Hematopoietic multipotent progenitor cell treated with erythropoietin and hydrocortisone succinate and interleukin-3 and kit ligand, for 6 days (in vitro differentiated cells): ENCODE measurements around the gene TGFA.
A peak's percentile ranks its signal among the peaks of the same experiment; 100 is the strongest.

ENCODE experiments used
- DNase-seq: peaks from one replicate; pipeline ENCODE4 v3.0.0-alpha.2; 2015

Gene TGFA

DNA sequence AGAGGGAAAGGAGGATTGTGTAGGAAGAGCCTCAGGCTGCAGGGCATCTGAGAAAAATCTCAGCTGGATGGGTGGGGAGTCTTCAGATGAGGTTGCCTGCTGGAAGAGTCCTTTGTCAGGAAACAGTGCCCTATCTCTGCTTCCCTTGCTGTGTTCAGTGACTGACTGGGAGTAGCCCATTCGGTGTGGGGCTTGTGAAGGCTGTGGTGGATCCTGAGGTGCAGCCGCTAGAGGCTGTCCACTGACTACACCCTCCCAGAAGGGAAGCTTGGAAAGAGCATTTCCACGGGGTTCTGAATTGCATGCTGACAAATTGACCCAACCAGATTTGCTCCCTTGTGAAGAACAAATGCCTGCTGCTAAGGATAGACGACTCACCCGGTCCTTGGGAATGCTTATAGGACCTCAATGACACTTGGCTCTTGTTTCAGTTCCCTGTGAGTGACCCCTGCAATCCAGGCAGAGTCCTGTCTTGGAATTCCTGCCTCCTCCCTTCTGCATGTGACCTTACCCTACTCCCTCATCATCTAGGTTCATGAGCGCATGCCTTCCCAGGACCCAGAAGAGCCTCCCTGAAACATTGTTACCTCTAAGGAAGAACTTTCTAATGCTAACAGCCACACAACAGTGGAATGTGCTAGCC, 142.0 kb downstream of the TGFA start:
- no peak for DNase-seq

DNA sequence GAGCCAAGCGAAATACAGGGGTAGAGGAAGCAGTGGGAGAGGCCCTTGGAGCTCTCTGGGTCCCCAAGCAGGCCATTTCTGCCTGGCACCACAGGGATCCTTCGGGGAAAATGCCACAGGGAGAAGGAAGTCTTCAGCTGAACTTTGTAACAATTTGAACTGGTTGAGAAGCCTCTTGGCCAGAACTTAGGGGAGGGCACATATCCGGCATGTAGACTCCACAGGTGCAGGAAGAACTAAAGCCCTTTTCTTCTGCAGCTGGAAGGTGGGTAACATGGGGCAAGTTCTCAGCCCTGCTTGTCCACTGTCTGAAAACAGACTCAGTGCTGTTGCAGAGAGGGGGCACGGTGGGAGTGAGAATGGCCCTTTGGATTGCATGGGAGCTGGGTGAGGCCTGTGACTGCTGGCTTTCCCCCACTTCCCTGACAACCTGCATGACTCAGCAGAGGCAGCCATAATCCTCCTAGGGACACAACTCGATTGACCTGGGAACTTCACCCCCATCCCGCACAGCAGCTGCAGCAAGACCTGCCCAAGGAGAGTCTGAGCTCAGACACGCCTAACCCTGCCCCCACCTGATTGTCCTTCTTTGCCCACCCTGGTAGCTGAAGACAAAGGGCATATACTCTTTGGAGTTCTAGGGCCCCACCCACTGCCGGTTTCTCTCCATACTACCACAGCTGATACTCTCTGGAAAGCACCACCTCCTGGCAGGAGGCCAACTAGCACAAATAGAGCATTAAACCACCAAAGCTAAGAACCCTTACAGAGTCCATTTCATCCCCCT, 150.2 kb downstream of the TGFA start:
- peak; percentile 11 for DNase-seq

DNA sequence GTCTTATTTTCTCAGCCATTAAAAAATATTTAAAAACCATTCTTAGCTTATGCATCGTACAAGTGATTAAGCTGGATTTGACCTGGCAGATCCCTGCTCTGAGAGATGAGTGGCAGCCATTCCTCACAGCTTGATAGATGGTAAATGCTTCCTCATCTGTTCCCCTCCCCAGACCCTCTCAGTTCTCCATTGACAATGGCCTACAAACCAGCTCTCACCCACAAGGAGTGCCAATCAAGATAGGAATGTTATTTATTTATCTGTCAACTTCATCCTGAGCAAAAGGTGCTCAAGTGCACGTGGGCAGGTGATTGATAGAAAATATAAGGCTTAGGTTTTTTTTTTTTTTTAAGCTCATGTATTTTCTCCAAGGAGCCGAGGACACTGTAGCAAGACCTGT, 153.1 kb downstream of the TGFA start:
- no peak for DNase-seq

DNA sequence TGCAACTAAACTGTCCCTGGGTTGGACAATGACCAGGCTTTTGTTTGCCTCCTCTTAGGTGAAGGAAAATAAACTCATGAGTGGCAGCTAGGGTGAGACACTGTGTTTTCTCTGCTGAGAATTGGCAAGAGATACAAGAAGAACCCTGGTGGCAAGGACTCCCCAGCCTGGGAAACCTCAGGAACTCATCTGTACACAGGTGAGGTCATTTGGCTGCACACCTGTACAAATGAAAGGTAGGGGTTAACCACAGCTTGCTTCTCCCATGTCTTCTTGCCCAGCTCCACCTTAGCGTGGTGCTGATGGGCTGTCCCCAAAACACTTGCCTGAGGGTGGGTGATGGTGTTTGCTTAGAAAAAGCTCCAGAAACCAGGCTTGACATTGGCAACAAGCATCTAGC, 154.6 kb downstream of the TGFA start:
- DNase-seq = no peak
